H1 (cell line): Measurements from ENCODE around the gene C3orf49. TPM values are rescaled to one million over a fixed set of nuclear protein-coding genes. Genes with fewer than 3 reads are reported as not detected.

Experiments used
- HDAC6 ChIP-seq: IDR thresholded peaks from one replicate; pipeline ENCODE4 v1.7.1; 2012; ENCODE audit warnings: low read depth, mild to moderate bottlenecking, inconsistent platforms, low read length, moderate library complexity
- SUZ12 ChIP-seq: fragments of 200-600 bp; sonication (generic); IDR thresholded peaks from 2 replicates; pipeline ENCODE4 v1.6.1; 2012; ENCODE audit warnings: mild to moderate bottlenecking, inconsistent platforms, low read length, moderate library complexity, mixed read lengths
- polyA plus RNA-seq, 7 experiments: library from polyadenylated mRNA; depleted of rRNA in 3 of 7; stranded (reverse) in 5 of 7; unstranded in 2 of 7; fragments of >200 nt in 5 of 7; fragments of 200-250 nt in 2 of 7; gene quantifications; 1 replicate in 5 of 7; 2 replicates in 1 of 7; 4 replicates in 1 of 7; pipeline versions ENCODE4 v1.2.1 to v1.2.3, GENCODE V29; 2011 to 2013; ENCODE audit warnings: missing spikeins in 2 of 7, mixed read lengths in 2 of 7
- total RNA-seq: library from RNA; stranded (reverse); fragmentation: NEBNext Ultra II Directional; extraction: Animal tissue kit (Norgen Biotek cat#: 25700); gene quantifications from 2 replicates; pipeline ENCODE4 v1.2.1, GENCODE V29; 2021

C3orf49 gene
- total and polyA plus RNA-seq, 2 of the 8 experiments (the other 6 are each of a cell fraction or from before 2014, with no cell fraction given), result not detected

GRCh38 chr3:63860776-63861175, 41.7 kb downstream of the C3orf49 start (continued):
- TF ChIP-seq SUZ12, result no peak
- no peak for TF ChIP-seq HDAC6
